HG03039 (cell line): ENCODE data around the gene DOCK10.

Source experiments
- ATAC-seq: cut with Tn5 transposase; IDR thresholded peaks from one replicate; pipeline ENCODE4 v1.9.1; 2021; ENCODE audit warnings: mild to moderate bottlenecking, moderate library complexity; ENCODE audit not compliant: unreplicated experiment

Gene DOCK10

DNA sequence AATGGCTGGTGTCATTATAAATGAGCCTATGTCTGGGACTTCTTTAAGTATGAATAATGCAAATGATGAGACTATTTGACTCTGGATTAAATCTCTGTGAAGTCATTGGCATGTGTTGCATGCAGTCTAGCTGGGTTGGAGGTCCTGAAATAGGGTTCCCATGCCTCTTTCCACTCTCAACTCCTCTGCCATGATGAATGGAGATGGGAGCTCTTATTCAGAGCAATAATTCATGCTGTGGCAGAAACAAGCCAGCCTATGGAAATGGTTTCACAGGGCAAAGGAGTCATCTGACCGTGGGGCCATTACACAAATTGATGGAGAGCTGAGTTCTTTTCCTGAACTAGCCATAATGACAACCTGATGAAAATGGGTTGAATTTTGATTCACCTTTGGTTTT is 310.6 kb downstream of the DOCK10 start:
- ATAC-seq = no peak

DNA sequence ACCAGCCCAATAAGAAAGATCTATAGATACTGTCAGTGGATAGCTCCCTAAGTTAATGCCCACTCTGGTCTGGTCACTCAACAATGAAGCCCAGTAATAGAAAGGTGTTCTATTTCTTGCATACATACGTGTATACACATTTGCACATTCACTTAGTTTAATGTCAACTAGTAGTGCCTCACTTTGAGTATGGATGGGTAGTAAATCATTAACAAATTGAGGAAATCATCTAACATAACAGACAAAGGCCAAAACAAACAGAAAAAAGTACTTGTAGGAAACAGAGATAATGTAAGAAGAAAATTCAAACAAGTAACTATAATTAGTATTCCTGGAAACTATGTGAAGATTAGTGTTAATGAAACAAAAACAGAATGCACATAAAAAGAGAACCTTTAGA is 312.8 kb downstream of the DOCK10 start:
- no peak for ATAC-seq

DNA sequence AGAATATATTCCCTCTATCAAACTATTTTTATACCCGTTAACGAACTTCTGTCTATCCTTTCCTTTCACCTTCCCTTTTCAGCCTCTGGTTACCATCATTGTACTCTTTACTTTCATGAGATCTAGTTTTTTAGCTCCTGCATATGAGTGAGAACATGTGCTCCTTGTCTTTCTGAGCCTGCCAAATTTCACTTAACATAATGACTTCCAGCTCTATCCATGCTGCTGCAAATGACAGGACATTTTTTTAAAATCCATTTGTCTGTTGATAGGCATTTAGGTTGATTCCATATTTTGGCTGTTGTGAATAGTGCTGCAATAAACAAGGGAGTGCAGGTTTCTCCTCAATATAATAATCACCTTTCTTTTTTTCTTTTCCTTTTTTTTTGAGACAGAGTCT is 317.9 kb downstream of the DOCK10 start:
- no peak for ATAC-seq

DNA sequence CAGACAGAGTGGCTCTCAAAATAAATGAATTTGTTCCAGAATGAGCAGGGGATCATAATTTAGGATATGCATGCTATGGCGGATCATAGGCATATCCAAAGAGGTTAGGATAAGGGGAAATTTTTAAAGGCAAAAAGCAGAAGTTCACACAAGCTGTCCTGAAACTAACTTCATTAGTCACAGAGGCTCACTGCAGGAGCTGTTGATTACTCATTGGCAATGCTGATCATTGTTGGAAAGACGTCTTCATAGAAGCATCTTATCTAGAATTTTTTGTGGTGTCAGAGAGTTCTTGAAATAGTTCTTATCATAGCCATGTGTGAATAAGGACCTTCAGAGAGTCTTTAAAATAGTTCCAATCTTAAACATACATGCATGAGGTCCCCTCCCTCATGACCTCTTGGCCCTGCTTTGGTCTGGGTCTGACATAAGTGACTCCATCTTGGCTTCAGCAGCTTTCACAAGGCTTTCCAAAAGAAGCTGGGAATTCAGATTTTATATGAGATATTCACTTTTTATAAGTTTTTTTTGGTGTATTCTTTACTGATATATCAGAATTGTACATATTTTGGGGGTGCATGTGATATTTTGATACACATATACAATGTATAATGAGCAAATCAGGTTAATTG is 318.6 kb downstream of the DOCK10 start:
- peak; percentile 75 for ATAC-seq

DNA sequence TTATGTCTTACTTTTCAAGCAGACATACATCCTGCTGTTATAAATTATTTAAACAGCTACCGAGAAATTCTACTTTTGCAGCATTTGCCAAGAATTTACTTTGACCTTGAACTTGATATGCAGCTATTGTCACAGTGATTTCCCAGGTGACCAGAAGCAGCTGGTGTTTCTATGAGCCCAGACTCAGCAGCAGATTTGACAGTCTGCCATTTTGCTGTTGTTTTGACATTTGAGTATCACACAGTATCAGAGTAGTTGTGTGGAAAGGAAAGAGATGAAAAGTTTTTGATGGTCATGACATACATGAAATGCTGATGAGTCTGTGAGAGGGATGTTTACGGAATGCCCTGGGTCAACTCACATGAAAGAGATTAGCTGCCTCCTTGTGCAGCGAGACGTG is 319.5 kb downstream of the DOCK10 start:
- no peak for ATAC-seq

DNA sequence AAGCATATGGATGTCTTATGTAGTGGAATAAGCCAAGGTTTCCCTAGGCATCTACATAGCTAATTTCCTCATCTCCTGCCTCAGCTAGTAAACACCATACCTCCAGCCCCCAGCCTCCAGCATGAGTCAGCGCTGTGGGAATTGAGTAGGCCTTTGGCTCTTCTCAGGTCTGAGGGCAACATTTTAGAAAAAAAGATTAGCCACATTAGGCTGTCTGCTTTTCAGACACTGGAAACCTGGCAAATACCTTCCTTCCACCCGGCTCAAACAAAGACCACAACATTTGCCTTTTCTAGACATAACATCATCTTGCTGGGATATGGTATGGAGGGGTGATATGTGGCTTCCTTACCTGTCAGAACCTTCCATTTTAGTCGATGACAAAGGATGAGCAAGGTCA is 320.0 kb downstream of the DOCK10 start:
- ATAC-seq = no peak

DNA sequence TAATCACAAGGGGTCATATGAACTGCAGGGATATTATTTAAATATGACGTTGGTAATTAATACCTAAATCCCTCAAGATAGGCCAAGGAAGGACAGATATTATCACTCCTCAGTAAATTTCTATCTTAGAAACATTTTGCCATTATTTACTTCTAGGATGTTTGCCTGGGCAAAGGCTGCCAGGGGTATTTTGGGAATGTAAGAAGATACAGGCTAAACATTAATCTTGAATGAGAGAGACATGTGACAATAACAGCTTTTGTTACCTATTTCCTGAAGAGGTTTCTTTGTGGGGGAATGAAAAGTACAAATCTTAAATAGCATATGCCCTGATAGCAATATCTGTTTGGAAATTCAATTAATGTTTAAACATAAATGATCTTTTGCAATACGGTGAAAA is 325.3 kb downstream of the DOCK10 start:
- no peak for ATAC-seq

DNA sequence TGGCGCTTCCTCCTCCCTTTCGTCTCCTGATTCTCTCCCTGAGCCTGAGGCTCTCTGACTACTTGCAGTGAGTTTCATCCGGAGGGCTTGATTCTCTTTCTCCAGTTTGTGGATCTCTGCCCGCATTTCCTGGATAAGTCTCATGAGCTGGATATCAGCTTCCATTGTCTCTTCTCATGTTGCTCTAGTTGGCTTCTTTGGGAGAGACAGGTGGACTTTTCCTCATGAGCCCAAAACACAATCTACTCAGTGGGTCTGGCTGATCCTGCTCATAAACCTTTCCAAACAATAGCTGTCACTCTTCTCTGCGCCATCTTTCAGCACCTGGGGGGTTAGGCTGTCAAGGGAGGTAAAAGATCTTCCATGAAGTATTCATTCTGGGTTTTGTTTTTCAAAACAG is 326.1 kb downstream of the DOCK10 start, which contains the start of gene CCDC195:
Gene CCDC195 (minus strand): TSS at position 165 of the 400 bp plus-strand sequence. CDS start 0 bp downstream, at position 165.
- no peak for ATAC-seq
